ENCODE results near the gene LIMS1. TPM values are rescaled to one million over a fixed set of nuclear protein-coding genes. Genes with fewer than 3 reads are reported as not detected.
"Not testable (repeated sequence)": the region's sequence is repeated elsewhere in the genome, so short reads cannot be mapped to it uniquely, and the experiment has no call there.

LIMS1 gene
- total and polyA plus RNA-seq, 10 donors, result 8.9 to 104 (median 61.2) TPM

DNA sequence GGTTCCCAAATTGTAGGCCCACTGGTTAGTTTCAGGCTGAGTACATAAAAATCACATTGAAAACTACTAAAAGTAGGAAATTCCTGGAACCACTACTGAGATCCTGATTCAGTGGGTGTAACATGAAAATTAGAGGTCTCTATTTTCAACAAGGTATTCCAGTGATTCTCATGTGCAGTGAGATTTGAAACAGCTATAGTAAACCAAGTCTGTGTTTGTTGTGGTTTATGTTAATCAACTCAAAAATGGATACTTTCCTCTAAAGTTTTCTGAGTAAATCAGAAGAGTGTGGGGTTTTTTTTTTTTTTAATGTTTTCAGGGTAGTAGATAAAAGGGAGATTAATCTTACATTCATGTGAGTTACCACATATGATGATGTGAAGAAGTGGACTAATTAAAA, 42.4 kb upstream of the LIMS1 start:
- TF ChIP-seq CTCF (IDR thresholded peaks at IDR 0.05 in 8 of 11, conservative IDR thresholded peaks at IDR 0.05 in 3 of 11), result no peak
- no peak for TF ChIP-seq POLR2A (IDR thresholded peaks at IDR 0.05)
- no peak for TF ChIP-seq POLR2AphosphoS5 (IDR thresholded peaks at IDR 0.05)
- no peak overlapping the region for H3K27ac ChIP-seq
- no peak for DNase-seq
- H3K4me1 ChIP-seq, result no peaks in the 10 kb centered on the region
- peaks cover 6 to 97% (median 66%) of the 10 kb centered on the region in 6 donors for H3K36me3 ChIP-seq
- intact Hi-C loops (cut with DNase I; ENCODE audit: low total_unique reads), result no loop called here
- no peaks in the 10 kb centered on the region for H3K27me3 ChIP-seq (replicated peaks in 1 of 7)
- H3K4me3 ChIP-seq, result no peak overlapping the region
- no peaks in the 10 kb centered on the region for H3K9me3 ChIP-seq

DNA sequence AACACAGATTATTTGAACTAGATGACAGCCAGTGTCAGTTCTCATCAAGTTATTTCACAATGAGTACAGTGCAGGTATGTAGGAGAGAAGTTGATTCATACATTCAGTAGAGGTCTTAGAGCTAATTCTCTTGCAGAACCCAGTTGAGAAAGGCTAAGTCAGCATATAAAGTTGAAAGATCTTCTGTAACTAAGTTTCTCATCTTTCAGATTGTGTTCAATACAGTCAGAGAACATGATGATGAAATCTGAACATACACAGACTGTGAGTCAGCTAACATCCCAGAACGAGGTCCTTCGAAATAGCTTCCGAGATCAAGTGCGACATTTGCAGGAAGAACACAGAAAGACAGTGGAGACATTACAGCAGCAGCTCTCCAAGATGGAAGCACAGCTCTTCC, 41.9 kb upstream of the LIMS1 start:
- DNase-seq, result no peak
- 81 to 91% (median 89%) methylated on average over 4 of the region's 4 CpGs for WGBS, 5 donors
- H3K36me3 ChIP-seq, result peaks cover 7 to 97% (median 68%) of the 10 kb centered on the region in 6 donors
- H3K9me3 ChIP-seq, result no peaks in the 10 kb centered on the region
- intact Hi-C loops (cut with DNase I; ENCODE audit: low total_unique reads), result no loop called here
- no peaks in the 10 kb centered on the region for H3K27me3 ChIP-seq (replicated peaks in 1 of 7)
- no peak for TF ChIP-seq CTCF (IDR thresholded peaks at IDR 0.05 in 8 of 11, conservative IDR thresholded peaks at IDR 0.05 in 3 of 11)
- no peak for TF ChIP-seq POLR2AphosphoS5 (IDR thresholded peaks at IDR 0.05)
- TF ChIP-seq POLR2A (IDR thresholded peaks at IDR 0.05), result no peak
- no peaks in the 10 kb centered on the region for H3K4me1 ChIP-seq
- no peak overlapping the region for H3K4me3 ChIP-seq
- H3K27ac ChIP-seq, result no peak overlapping the region

GRCh38 chr2:108496167-108496566, 38.1 kb upstream of the LIMS1 start:
- 60 to 100% (median 78%) methylated on average over 1 to 2 of the region's 3 CpGs; no CpG with 5 or more reads in 1 of the 5 donors for WGBS, 5 donors
- intact Hi-C loops (cut with DNase I; ENCODE audit: low total_unique reads); DNase-seq; H3K27me3 ChIP-seq (replicated peaks in 1 of 7); H3K4me1 ChIP-seq; H3K27ac ChIP-seq; H3K9me3 ChIP-seq; H3K4me3 ChIP-seq: not testable (repeated sequence)
- H3K36me3 ChIP-seq, result peaks cover 6 to 93% (median 49%) of the 10 kb centered on the region in 6 donors

- H3K4me3 ChIP-seq; intact Hi-C loops (cut with DNase I; ENCODE audit: low total_unique reads); H3K27ac ChIP-seq; H3K27me3 ChIP-seq (replicated peaks in 1 of 7); H3K9me3 ChIP-seq; DNase-seq; H3K4me1 ChIP-seq: not testable (repeated sequence)
- WGBS, 5 donors, result 79 to 98% (median 94%) methylated on average over 3 to 4 of the region's 4 CpGs
- H3K36me3 ChIP-seq, result peaks cover 0 to 46% (median 12%) of the 10 kb centered on the region in 6 donors
Observed at GRCh38 chr2:108507620-108508019, 26.6 kb upstream of the LIMS1 start.

GRCh38 chr2:108512431-108512830, 21.8 kb upstream of the LIMS1 start:
- H3K4me3 ChIP-seq; H3K27ac ChIP-seq; H3K9me3 ChIP-seq; H3K4me1 ChIP-seq; intact Hi-C loops (cut with DNase I; ENCODE audit: low total_unique reads); DNase-seq; H3K27me3 ChIP-seq (replicated peaks in 1 of 7): not testable (repeated sequence)
- WGBS, 5 donors, result 75 to 87% (median 81%) methylated on average over 3 of the region's 3 CpGs
- peaks cover 0 to 14% (median 0%) of the 10 kb centered on the region in 6 donors for H3K36me3 ChIP-seq

GRCh38 chr2:108514478-108514877, 19.8 kb upstream of the LIMS1 start:
- DNase-seq; intact Hi-C loops (cut with DNase I; ENCODE audit: low total_unique reads); H3K27me3 ChIP-seq (replicated peaks in 1 of 7); H3K4me3 ChIP-seq; H3K27ac ChIP-seq; H3K36me3 ChIP-seq; H3K4me1 ChIP-seq: not testable (repeated sequence)
- H3K9me3 ChIP-seq, result peaks cover 0 to 26% (median 22%) of the 10 kb centered on the region in 8 donors
- 50 to 93% (median 72%) methylated on average over 2 of the region's 2 CpGs for WGBS, 5 donors

GRCh38 chr2:108524688-108525087, 9.6 kb upstream of the LIMS1 start:
- H3K27me3 ChIP-seq (replicated peaks in 1 of 7); H3K4me3 ChIP-seq; intact Hi-C loops (cut with DNase I; ENCODE audit: low total_unique reads); H3K4me1 ChIP-seq; H3K9me3 ChIP-seq; H3K27ac ChIP-seq; H3K36me3 ChIP-seq; DNase-seq: not testable (repeated sequence)
- 90 to 98% (median 97%) methylated on average over 3 to 5 of the region's 6 CpGs for WGBS, 5 donors

GRCh38 chr2:108525258-108525657, 9.0 kb upstream of the LIMS1 start:
- H3K36me3 ChIP-seq; H3K4me3 ChIP-seq; H3K27me3 ChIP-seq (replicated peaks in 1 of 7); H3K27ac ChIP-seq; H3K4me1 ChIP-seq; intact Hi-C loops (cut with DNase I; ENCODE audit: low total_unique reads); H3K9me3 ChIP-seq; DNase-seq: not testable (repeated sequence)
